ENCODE data around the gene STAT3.
A peak's percentile ranks its signal among the peaks of the same experiment; 100 is the strongest.
"Not testable (repeated sequence)": the region's sequence is repeated elsewhere in the genome, so short reads cannot be mapped to it uniquely, and the experiment has no call there.

The STAT3 gene

DNA sequence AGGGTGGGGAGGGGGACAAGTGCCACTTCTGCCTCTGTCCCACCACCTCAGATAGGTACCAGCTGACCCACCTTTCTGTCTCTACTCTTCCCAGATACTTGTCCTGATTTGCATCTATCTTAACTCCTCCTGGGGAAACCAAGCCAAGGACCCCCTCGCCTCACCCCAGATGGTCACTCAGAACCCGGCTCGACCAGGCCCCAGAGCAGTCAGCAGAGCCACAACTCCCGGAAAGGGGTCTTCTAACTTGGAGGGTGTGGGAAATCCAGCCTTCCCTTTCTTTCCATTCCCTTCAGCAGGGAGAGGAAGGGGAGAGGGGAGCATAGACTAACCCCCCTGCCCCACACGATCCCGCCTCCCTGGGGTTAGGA is 32.9 kb upstream of the STAT3 start:
- peaks cover 46% of the 10 kb centered on the region for H3K27me3 Mint-ChIP-seq (ENCODE audit: low read depth)
- peaks cover 34% of the 10 kb centered on the region for H3K4me1 Mint-ChIP-seq
- TF ChIP-seq, protein P1, sequence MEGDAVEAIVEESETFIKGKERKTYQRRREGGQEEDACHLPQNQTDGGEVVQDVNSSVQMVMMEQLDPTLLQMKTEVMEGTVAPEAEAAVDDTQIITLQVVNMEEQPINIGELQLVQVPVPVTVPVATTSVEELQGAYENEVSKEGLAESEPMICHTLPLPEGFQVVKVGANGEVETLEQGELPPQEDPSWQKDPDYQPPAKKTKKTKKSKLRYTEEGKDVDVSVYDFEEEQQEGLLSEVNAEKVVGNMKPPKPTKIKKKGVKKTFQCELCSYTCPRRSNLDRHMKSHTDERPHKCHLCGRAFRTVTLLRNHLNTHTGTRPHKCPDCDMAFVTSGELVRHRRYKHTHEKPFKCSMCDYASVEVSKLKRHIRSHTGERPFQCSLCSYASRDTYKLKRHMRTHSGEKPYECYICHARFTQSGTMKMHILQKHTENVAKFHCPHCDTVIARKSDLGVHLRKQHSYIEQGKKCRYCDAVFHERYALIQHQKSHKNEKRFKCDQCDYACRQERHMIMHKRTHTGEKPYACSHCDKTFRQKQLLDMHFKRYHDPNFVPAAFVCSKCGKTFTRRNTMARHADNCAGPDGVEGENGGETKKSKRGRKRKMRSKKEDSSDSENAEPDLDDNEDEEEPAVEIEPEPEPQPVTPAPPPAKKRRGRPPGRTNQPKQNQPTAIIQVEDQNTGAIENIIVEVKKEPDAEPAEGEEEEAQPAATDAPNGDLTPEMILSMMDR (IDR thresholded peaks at IDR 0.05; ENCODE audit: unreplicated experiment in 3 of 3) = no peak
- H3K36me3 Mint-ChIP-seq (ENCODE audit: low read depth) = no peaks in the 10 kb centered on the region
- H3K4me3 Mint-ChIP-seq = peak overlapping the region; percentile 78 to 99 (median 96)
- H3K9me3 Mint-ChIP-seq = no peaks in the 10 kb centered on the region
- H3K27ac Mint-ChIP-seq = peak overlapping the region in 2 of 3 experiments; percentile 75 to 77

DNA sequence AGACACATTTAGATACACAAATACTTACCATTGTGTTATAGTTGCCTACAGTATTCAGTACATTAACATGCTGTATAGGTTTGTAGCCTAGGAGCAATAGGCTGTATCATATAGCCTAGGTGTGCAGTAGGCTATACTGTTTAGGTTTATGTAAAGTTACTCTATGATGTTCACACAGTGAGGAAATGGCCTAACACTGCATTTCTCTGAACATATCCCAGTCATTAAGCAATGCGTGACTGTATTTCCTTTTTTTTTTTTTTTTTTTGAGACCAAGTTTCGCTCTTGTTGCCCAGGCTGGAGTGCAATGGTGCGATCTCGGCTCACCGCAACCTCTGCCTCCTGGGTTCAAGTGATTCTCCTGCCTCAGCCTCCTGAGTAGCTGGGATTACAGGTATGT is 29.7 kb upstream of the STAT3 start:
- not testable (repeated sequence) for H3K9me3 Mint-ChIP-seq; H3K27ac Mint-ChIP-seq; H3K36me3 Mint-ChIP-seq (ENCODE audit: low read depth); H3K4me3 Mint-ChIP-seq
- H3K27me3 Mint-ChIP-seq (ENCODE audit: low read depth) = peaks cover 33% of the 10 kb centered on the region
- peaks cover 34% of the 10 kb centered on the region for H3K4me1 Mint-ChIP-seq

DNA sequence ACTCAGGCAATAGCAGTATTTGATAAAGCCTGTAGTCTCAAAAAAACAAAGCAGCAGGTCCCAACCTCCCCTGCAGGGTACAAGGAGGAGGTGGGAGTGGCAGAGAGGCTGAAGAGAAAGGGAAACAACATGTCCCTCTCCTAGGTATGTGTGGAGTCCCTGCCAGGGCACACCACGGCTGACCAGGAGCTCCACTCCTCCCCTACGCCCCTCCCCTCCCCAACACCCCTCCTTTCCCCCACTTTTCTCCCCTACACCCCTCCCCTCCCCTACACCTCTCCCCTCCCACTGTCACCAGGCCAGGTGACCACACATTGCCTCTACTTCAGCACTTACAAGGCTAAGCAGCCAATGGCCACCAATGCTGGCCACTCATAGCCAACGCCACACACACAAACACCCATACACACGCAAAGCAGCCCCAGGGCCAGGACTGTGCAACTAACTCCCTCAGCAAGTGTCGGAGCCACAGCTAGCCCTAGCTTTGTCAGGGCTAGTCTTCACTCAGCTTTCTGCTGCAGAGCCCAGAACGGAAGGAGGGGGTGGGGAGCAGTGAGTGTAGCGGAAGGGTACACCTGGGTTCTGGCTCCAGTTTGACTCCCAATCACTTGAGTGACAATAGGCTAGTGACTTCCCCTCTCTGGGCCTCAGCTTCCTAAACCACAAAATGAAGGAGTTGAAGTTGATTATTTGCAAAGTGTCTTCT is 26.6 kb upstream of the STAT3 start:
- no peak overlapping the region for H3K27ac Mint-ChIP-seq
- peaks cover 22% of the 10 kb centered on the region for H3K4me1 Mint-ChIP-seq
- H3K36me3 Mint-ChIP-seq (ENCODE audit: low read depth) = no peaks in the 10 kb centered on the region
- peaks cover 6% of the 10 kb centered on the region for H3K27me3 Mint-ChIP-seq (ENCODE audit: low read depth)
- H3K4me3 Mint-ChIP-seq = no peak overlapping the region
- TF ChIP-seq, protein P1 (IDR thresholded peaks at IDR 0.05; ENCODE audit: unreplicated experiment in 3 of 3) = no peak
- H3K9me3 Mint-ChIP-seq = no peaks in the 10 kb centered on the region

DNA sequence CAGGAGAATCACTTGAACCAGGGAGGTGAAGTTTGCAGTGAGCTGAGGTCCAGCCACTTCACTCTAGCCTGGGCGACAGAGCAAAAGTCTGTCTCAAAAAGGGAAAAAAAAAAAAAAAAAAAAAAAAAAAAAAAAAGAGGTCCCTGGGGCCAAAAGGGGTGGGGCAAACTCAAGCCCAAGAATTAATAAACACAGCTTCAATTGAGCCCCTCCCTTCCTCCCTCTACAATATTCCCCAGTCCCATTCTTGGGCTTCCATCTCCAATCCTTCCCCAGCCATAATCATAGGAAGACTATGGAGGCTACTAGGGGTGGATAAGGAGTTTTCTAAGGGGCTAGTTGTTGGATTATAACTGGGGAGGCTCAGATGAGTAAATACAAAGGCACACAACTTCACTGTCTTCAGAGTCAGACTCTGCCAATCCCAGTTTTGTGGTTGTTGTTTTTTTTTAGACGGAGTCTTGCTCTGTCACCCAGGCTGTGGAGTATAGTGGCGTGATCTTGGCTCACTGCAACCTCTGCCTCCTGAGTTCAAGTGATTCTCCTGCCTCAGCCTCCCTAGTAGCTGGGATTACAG is 25.3 kb upstream of the STAT3 start:
- no peak overlapping the region for H3K4me3 Mint-ChIP-seq
- no peaks in the 10 kb centered on the region for H3K9me3 Mint-ChIP-seq
- peaks cover 20% of the 10 kb centered on the region for H3K4me1 Mint-ChIP-seq
- H3K27me3 Mint-ChIP-seq (ENCODE audit: low read depth) = no peaks in the 10 kb centered on the region
- no peaks in the 10 kb centered on the region for H3K36me3 Mint-ChIP-seq (ENCODE audit: low read depth)
- TF ChIP-seq, protein P1 (IDR thresholded peaks at IDR 0.05; ENCODE audit: unreplicated experiment in 3 of 3) = no peak
- no peak overlapping the region for H3K27ac Mint-ChIP-seq

DNA sequence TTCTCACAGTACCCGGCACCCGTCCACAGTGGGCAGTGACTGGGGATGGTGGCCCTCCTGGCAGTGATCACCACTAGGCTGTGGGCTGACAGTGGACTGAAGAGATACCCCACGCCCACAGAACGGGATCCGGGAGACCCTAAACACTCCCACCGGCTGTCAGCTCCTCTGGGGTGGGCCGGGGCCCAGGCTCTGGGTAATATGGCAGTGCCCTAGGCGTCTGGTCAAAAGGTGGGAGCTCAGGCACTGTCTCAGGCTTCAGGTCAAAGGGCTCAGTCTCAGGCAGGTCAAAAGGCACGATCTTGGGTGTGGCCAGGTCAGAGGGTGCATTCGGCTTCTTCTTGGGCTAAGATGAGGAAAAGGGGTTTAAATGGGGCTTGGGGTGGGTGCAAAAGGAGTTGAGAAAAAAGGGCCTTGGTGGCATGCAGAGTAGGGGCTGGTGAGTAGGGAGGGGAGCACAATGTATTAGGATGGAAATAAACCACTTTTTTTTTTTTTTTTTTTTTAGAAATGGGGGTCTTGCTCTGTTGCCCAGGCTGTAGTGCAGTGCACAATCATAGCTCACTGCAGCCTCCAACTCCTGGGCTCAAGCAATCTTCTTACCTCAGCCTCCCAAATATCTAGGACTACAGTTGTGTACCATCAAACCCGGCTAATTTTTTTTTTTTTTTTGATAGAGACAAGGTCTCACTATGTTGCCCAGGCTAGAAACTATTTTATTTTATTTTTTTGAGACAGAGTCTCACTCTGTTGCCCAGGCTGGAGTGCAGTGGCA is 23.9 kb upstream of the STAT3 start:
- Mint-ChIP-seq H3K9me3 (no peaks in the 10 kb centered on the region), H3K27me3 (ENCODE audit: low read depth) (no peaks in the 10 kb centered on the region), H3K4me3 (no peak overlapping the region), H3K36me3 (ENCODE audit: low read depth) (no peaks in the 10 kb centered on the region), H3K4me1 (peaks cover 34% of the 10 kb centered on the region), H3K27ac (peak overlapping the region in 1 of 3 experiments; percentile 53)
- TF ChIP-seq, protein P1 (IDR thresholded peaks at IDR 0.05; ENCODE audit: unreplicated experiment in 3 of 3) = no peak

DNA sequence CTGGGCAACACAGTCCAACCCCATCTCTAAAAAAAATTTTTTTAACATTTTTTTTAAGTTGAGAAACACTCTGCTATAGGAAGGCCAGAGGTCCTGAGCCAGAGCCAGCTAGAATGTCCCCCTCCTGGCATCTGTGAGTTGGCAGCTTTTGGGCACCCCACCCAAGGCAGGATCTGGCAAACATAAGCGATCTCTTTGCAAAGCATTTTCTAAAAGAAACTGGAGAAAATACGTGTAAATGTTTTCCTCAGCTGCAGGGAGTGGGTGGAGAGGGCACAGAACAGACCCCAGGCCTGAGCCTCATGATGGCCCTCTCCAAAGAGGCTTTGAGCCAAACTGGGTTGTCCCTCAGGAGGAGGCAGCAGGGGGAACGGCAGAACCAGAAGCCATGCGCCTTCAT is 23.1 kb upstream of the STAT3 start:
- H3K4me3 Mint-ChIP-seq = no peak overlapping the region
- peaks cover 40% of the 10 kb centered on the region for H3K4me1 Mint-ChIP-seq
- no peaks in the 10 kb centered on the region for H3K36me3 Mint-ChIP-seq (ENCODE audit: low read depth)
- H3K27ac Mint-ChIP-seq = peak overlapping the region in 1 of 3 experiments; percentile 53
- H3K9me3 Mint-ChIP-seq = no peaks in the 10 kb centered on the region
- TF ChIP-seq, protein P1 (IDR thresholded peaks at IDR 0.05; ENCODE audit: unreplicated experiment in 3 of 3) = no peak
- H3K27me3 Mint-ChIP-seq (ENCODE audit: low read depth) = no peaks in the 10 kb centered on the region

Data from nephron (organoid).